Heart right ventricle (tissue), 16 donors: ENCODE measurements around the gene COL4A2. TPM values are rescaled to one million over a fixed set of nuclear protein-coding genes. Genes with fewer than 3 reads are reported as not detected.

Source experiments
- ATAC-seq, 8 donors: fragments of 200-7000 bp; cut with Tn5 transposase; one replicate each; pipeline ENCODE4 v1.9.1; 2020; ENCODE audit warnings: mild to moderate bottlenecking in 8 of 8, moderate library complexity in 8 of 8, moderate number of reproducible peaks in 1 of 8
- DNase-seq, 2 donors: peaks; one replicate each; pipeline ENCODE4 v3.0.0-alpha.2; 2020
- H3K27ac ChIP-seq, 10 donors: fragments of 200-600 bp; sonication (generic) in 2 of 10; one replicate each; pipeline versions ENCODE4 v1.5.0 to v1.8.0; 2020 to 2022; ENCODE audit warnings: mild to moderate bottlenecking in 3 of 10
- H3K27me3 ChIP-seq, 7 donors: fragments of 200-600 bp; one replicate each; pipeline ENCODE4 v1.8.0; 2021 to 2022; ENCODE audit warnings: mild to moderate bottlenecking in 2 of 7
- H3K36me3 ChIP-seq, 9 donors: fragments of 200-600 bp; sonication (generic) in 1 of 9; one replicate each; pipeline versions ENCODE4 v1.5.0 to v1.8.0; 2020 to 2022; ENCODE audit warnings: mild to moderate bottlenecking in 2 of 9
- H3K4me1 ChIP-seq, 9 donors: fragments of 200-600 bp; sonication (generic) in 1 of 9; one replicate each; pipeline versions ENCODE4 v1.5.0 to v1.8.0; 2020 to 2022; ENCODE audit warnings: mild to moderate bottlenecking in 4 of 9
- H3K4me3 ChIP-seq, 10 donors: fragments of 200-600 bp; sonication (generic) in 2 of 10; one replicate each; pipeline versions ENCODE4 v1.5.0 to v1.8.0; 2020 to 2022; ENCODE audit warnings: mild to moderate bottlenecking in 7 of 10, moderate library complexity in 2 of 10
- H3K9me3 ChIP-seq, 11 donors: fragments of 200-600 bp in 10 of 11; sonication (generic) in 2 of 11; one replicate each; pipeline versions ENCODE4 v1.5.0 to v1.8.0; 2013 to 2022; ENCODE audit warnings: mild to moderate bottlenecking in 2 of 11, control low read depth in 1 of 11, moderate library complexity in 1 of 11
- CTCF ChIP-seq, 9 donors: fragments of 200-600 bp; sonication (generic) in 2 of 9; IDR thresholded peaks; one replicate each; pipeline versions ENCODE4 v1.5.0 to v1.8.0; 2021 to 2022; ENCODE audit warnings: antibody characterized with exemption in 9 of 9, mild to moderate bottlenecking in 5 of 9, moderate library complexity in 1 of 9
- WGBS, 2 donors: extraction: QIAGEN DNeasy Blood & Tissue Kit; methylation state at CpG; one replicate each; pipeline ENCODE4 v1.1.7; 2013; ENCODE audit warnings: inconsistent platforms in 1 of 2; 5-methylcytosine and 5-hydroxymethylcytosine counted together
- intact Hi-C, 10 donors: fragments of 100-400 bp; cut with DNase I; formaldehyde crosslinking; loops; one replicate each; pipeline versions ENCODE4 v1.11.1 to v1.14.2; 2022
- polyA plus RNA-seq, 2 donors: library from polyadenylated mRNA; stranded (reverse); fragments of 200-250 nt; gene quantifications; one replicate each; pipeline ENCODE4 v1.2.3, GENCODE V29; 2013
- total RNA-seq, 10 donors: library from RNA; stranded (reverse); fragmentation: NEBNext Ultra II Directional in 3 of 10; extraction: Animal tissue kit (Norgen Biotek cat#: 25700) in 3 of 10; gene quantifications; one replicate each; pipeline versions ENCODE4 v1.2.1 to v1.2.4, GENCODE V29; 2021 to 2023
- donor health status: Arrhythmogenic right ventricular cardiomyopathy.
- donor health status: ischemic (EF 13 %, LVEDD 7.1; RV severe dilation, severe dysfunction).
- donor health status: healthy with polysubstance abuse.
- donor health status: DM: no; HTN: yes; CAD: no.
- donor health status: DM: no; HTN: no; CAD: no.
- donor health status: ischemic (EF 25% LVEDD 6.9; RV normal size, moderate dysfunction).
- donor health status: ischemic (EF 25% LVEDD 5.7; RV mildly dilated, moderate dysfunction).
- donor health status: healthy.
- donor health status: DM: yes; HTN: yes; CAD: no.
- donor health status: Ischemic cardiomyopathy.
- donor health status: ischemic (EF 35%, LVEDD 5.7; RV mildly dilated, moderate dysfunction).
- donor health status: nonischemic (EF 11% LVEDD 7.7; RV severe dilation, severe dysfunction).
- donor health status: DM: yes; HTN: yes; CAD: no.
- donor health status: PGD.
- donor health status: ischemic (EF 29% LVEDD 5.4; RV normal size, mild dysfunction).
- donor health status: nonischemic (EF 23%, LVEDD 6.1; RV moderate dilation, normal function).

The COL4A2 gene
- total and polyA plus RNA-seq, 12 donors, result 81.7 to 301 (median 128) TPM

- peaks cover 0 to 31% (median 0%) of the 10 kb centered on the region in 9 donors for H3K36me3 ChIP-seq
- 39 to 45% methylated on average over 5 of the region's 5 CpGs for WGBS, 2 donors
- no peak overlapping the region for H3K4me3 ChIP-seq
- intact Hi-C loops, result no loop called here
- DNase-seq (no peak), ATAC-seq (peak in 1 of 8 donors; percentile 21)
- TF ChIP-seq CTCF (IDR thresholded peaks at IDR 0.05), result no peak
- peaks cover 0 to 7% (median 0%) of the 10 kb centered on the region in 7 donors for H3K27me3 ChIP-seq
- H3K27ac ChIP-seq, result peak overlapping the region in 8 of 10 donors; percentile 67 to 96 (median 90)
- H3K4me1 ChIP-seq, result peaks cover 28 to 99% (median 85%) of the 10 kb centered on the region in 9 donors
- H3K9me3 ChIP-seq, result no peaks in the 10 kb centered on the region
Measured at GRCh38 chr13:110336681-110337080, 29.6 kb downstream of the COL4A2 start.

GRCh38 chr13:110337247-110337646 is 30.2 kb downstream of the COL4A2 start:
- Histone ChIP-seq H3K9me3 (no peaks in the 10 kb centered on the region), H3K4me3 (no peak overlapping the region), H3K27ac (peak overlapping the region; percentile 6 to 96 (median 84)), H3K36me3 (peaks cover 0 to 29% (median 0%) of the 10 kb centered on the region in 9 donors), H3K27me3 (peaks cover 0 to 7% (median 0%) of the 10 kb centered on the region in 7 donors), H3K4me1 (peaks cover 31 to 100% (median 85%) of the 10 kb centered on the region in 9 donors)
- ATAC-seq, result peak in 2 of 8 donors; percentile 2 to 35
- intact Hi-C loops, result no loop called here
- WGBS, 2 donors, result 35 to 42% methylated on average over 7 of the region's 7 CpGs
- no peak for TF ChIP-seq CTCF (IDR thresholded peaks at IDR 0.05)
- no peak for DNase-seq

- no peak for TF ChIP-seq CTCF (IDR thresholded peaks at IDR 0.05)
- Histone ChIP-seq H3K9me3 (no peaks in the 10 kb centered on the region), H3K4me1 (peaks cover 28 to 100% (median 79%) of the 10 kb centered on the region in 9 donors), H3K36me3 (peaks cover 0 to 18% (median 0%) of the 10 kb centered on the region in 9 donors), H3K27ac (peak overlapping the region; percentile 28 to 96 (median 84)), H3K4me3 (no peak overlapping the region), H3K27me3 (peaks cover 0 to 7% (median 0%) of the 10 kb centered on the region in 7 donors)
- peak; percentile 59 to 70 for DNase-seq
- ATAC-seq, result peak; percentile 25 to 67 (median 44)
- intact Hi-C loops, result loop anchor here in 1 of 10 donors (2.0 kb wide), 1 partner anchor 32 kb away; the partner anchor contains the start of genes COL4A1 and COL4A2
- WGBS, 2 donors, result 9 to 14% methylated on average over 13 of the region's 13 CpGs
Measured at GRCh38 chr13:110338441-110339101, 31.5 kb downstream of the COL4A2 start.

- no peak for TF ChIP-seq CTCF (IDR thresholded peaks at IDR 0.05)
- peaks cover 0 to 7% (median 0%) of the 10 kb centered on the region in 7 donors for H3K27me3 ChIP-seq
- peak overlapping the region; percentile 28 to 96 (median 84) for H3K27ac ChIP-seq
- ATAC-seq, result no peak
- no peak overlapping the region for H3K4me3 ChIP-seq
- peaks cover 28 to 99% (median 79%) of the 10 kb centered on the region in 9 donors for H3K4me1 ChIP-seq
- no peak for DNase-seq
- no peaks in the 10 kb centered on the region for H3K9me3 ChIP-seq
- WGBS, 2 donors, result 60 to 65% methylated on average over 6 of the region's 6 CpGs
- intact Hi-C loops, result loop anchor here in 1 of 10 donors (2.0 kb wide), 1 partner anchor 32 kb away; the partner anchor contains the start of genes COL4A1 and COL4A2
- peaks cover 0 to 13% (median 0%) of the 10 kb centered on the region in 9 donors for H3K36me3 ChIP-seq
Measured at GRCh38 chr13:110339263-110339662, 32.2 kb downstream of the COL4A2 start.
